HG03139 (cell line): Measurements from ENCODE around the gene G3BP2.
"Not testable (repeated sequence)": the region's sequence is repeated elsewhere in the genome, so short reads cannot be mapped to it uniquely, and the experiment has no call there.

Source experiments
- ATAC-seq: cut with Tn5 transposase; IDR thresholded peaks from one replicate; pipeline ENCODE4 v1.9.1; 2021; ENCODE audit not compliant: unreplicated experiment

Gene G3BP2

DNA sequence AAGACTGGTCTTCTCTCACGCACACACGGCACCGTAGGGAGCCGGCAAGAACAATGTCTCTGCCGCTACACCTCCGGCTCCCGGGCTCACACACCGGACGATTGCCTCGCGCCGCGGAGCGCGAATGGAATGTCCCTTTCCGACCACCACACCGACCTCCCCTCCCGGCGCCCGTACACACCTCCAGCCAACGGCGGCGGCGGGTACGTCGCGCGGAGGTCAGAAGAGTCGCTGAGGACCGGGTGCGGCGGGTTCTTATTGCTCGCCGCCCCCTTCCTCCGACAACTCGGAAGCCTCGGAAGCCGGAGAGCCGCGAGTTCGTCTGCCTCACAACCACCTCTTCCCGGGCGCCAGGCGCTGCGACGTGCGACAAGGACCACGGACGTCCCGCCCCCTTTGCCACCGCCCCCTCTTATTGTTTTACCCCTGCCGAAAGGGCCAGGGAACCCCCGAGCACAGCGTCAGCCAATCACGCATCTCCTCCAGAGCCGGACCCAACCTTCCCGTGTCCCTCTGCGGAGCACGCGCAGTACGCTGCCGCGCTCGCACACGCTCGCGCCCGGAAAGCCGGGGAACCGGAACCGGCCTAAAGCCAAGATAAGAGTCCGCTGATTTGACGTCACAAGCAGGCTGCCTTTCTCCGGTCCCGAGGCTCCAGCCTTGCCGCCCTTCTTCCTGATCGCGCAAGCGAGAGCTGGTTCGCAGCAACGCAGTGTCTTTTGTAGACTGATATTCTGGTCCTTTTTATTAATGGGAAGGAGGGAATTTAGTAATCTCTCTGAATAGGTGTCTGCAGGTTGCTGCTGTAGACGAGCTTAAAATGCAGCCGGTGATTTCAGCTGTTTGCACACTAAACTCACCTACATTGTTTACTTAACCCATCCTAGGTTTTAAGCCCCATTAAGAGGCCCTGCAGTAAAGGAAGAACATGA lies at the start of gene G3BP2:
Gene G3BP2, minus strand, starts transcription at position 385 of the 932 bp plus-strand sequence. CDS start 11,386 bp downstream, outside the sequence.
- peak; percentile 90 for ATAC-seq

DNA sequence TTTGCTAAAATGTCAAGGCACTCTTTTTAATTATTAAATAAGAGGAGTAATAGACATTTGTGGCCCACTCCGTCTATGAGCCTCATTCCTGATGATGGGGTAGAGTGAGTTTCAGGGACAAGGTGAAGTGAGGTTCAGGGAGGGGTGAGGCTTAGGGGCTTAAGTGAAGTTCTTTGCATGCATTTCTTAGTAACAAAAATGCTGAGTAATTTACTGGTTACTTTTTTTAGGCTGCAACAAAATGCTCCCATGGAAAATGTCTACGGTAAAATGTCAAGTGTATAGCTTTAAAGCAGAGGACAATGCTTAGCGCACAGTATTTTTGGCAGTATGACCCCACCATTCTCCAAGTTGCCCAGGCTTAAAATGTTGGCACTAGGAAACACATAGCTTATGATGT lies 49.2 kb upstream of the G3BP2 start:
- no peak for ATAC-seq

DNA sequence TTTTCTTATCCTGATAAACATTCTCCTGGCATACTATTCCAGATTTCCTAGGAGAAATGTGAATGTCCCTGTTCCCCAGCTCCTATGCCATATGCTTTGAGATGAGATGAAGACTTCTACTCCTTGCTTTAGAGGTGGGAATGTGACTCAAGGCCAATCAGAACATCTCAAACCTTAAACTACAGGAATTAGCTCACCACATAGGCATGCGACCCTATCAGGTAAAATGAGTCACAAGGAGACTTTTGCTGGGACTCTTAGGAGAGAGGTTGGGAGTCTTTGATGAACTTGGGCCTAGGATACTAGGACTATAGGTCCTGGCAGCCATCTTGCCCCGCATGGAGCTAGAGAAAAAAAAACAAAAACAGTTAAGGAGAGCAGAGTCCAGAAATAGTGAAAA lies 45.3 kb upstream of the G3BP2 start:
- ATAC-seq = no peak

DNA sequence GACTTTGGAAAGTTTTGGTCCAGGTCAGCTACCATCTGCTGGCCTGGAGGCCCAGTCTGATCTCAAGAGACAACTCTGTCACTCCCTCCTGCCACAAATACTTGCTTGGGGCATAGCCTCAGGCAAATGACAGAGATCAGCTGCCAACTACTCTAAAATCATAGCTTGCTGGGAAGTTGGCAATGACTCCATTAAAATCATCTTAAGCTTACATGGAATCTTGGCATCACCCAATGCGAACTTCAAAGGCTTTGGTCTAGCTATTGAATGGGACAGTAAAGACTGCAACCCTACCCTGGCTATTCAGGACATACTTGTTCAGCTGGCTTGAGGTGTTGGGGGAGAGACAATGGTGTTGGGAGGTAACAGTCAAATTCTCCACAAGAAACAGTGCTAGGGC lies 44.2 kb upstream of the G3BP2 start:
- no peak for ATAC-seq

DNA sequence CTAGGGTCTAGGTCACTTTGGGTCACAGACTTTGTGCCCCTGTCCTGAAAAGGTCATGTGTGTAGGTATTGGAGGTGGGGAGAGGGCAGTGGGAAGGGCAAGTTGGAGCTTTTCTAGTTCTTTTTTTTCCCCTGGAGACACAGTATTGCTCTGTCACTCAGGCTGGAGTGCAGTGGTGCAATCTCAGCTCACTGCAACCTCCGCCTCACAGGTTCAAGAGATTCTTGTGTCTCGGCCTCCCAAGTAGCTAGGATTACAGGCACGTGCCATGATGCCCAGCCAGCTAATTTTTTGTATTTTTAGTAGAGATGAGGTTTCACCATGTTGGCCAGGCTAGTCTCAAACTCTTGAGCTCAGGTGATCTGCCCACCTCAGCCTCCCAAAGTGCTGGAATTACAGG lies 42.8 kb upstream of the G3BP2 start:
- not testable (repeated sequence) for ATAC-seq

DNA sequence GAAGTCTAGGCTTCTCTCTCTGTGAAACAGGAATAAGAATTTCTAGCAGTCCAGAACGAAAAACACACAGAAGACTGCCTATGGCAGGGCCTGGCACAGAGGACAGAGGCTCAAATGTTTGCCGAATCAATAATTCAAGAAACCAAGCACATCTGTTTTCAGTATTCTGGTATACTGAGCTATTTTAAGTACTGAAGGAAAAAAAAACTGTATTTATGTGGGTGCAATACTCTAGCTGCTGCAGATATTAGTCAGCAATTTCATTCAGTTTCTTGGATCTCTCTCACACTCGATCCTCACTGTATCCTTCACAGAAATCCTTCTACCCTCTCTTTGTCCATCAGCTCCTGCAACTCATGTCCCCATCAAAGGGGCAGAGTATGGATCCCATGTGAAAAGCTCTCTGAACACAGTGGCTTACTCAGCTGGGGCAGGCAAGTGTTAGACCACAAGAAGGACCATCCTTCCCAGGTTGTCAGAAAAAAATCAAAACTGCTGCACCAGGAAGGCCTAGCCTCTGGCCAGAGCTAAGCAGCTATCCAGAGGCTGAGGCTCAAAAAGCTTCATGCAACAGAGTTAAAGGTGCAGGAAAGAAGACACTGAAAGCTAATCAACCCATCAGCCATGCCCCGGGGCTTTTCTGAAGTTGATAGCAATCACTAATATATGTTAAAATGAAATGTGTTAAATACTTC lies 42.0 kb upstream of the G3BP2 start:
- ATAC-seq = no peak

DNA sequence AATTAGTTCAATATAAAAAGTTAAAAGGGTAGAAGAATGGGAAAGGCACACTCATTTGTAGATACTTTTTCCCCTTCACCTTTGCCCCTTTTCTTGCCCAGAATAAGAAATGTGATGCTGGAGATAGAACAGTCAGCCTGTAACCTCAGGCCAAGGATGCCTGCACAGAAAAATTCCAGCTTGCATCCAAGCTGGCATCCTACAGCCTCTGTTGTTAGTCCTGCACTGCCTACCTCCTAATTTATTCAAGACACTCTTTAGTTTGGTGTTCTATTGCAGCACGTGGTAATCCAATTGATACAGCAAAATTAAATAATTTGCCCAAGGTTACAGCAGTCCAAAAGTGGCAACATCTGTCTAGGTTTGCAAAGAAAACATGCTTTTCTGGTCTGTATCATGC lies 41.5 kb upstream of the G3BP2 start:
- ATAC-seq = no peak

DNA sequence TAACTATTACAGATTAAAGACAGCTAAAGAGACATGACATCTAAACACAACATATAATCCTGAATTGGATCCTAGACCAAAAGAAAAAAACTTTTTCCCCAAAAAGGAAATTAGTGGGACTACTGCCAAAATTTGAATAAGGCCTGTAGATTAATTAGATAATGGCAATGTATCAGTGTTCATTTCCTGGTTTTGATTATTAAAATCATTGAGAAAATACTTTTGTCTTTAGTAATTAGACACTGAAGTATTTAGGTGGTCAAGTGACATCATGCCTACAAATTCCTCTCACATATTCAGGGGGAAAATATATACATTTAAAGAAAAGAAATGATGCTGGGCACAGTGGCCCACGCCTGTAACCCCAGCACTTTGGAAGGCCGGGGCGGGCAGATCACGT lies 40.8 kb upstream of the G3BP2 start:
- ATAC-seq = no peak

DNA sequence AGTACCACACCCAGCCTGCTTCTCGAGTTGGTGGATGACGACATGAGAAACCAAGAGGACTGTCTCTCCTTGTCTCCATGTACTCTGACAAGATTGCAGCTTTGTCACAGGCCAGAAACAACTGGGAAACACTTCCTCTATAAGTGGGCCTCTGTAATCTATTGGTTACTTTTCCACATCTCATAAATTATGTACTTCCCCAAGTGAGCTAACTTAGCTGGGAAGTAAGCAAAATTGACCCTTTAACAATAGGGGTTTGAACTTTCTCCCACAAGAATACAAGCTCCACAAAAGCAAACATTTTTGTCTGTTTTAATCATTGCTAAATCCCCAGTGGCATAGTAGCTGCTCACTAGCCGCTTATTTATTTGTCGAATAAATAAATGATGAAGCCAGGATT lies 37.0 kb upstream of the G3BP2 start:
- no peak for ATAC-seq

DNA sequence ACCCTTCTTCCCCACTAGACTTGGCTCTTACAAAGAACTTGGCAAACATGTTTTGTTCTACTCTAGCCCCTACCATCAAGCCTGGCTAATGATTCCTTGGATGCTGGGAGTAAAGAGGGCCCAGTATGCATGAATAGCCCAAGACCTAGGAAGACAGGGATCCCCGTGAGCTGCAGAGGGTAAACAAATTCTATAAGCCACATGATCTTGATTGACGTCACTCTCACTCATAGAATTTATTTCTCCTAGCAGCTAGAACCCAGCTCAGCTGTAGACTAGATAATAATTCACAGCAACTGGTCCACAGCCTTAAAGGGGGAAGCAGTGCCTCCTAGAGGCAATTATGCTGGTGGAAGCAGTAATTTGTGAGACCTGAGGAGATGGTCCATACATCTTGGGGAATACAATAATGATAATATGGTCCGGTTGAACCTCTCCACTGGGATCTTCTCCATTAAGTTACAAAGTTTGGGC lies 35.0 kb upstream of the G3BP2 start:
- no peak for ATAC-seq

DNA sequence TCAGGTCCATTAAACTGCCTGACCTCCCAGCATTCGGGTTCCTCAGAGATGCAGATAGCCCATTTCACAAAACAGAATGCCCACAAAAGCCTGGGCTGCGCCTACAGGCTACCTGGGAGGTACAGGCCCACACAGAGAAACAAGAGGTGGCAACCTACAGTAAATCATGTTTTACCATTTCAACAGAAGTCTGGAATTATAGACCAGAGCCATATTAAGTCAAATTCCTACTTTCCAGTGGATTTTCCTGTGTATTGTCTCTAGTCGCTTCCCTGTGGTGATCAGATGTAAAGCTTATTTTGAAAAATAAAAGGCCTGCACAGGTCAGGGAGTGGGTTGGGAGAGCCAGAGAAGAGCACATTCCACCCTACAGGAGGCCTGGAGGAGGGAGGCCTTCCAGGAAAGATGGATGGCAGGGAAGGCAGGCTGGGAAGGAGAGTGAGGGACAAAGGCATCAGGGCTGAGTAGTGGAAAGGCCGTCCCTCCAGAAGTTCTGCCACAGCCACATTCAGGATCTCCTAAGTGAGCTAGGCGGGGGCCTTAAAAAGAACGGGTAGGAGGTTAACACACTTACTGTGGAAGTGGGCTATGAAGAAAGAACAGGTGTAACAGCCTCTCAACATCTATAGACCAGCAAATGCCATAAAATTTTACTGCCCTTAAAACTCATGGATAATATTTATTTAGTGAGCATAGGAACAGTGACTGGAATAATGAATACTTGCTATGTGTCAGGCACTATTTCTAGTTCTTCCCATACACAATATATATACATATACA lies 32.2 kb upstream of the G3BP2 start:
- ATAC-seq = no peak

DNA sequence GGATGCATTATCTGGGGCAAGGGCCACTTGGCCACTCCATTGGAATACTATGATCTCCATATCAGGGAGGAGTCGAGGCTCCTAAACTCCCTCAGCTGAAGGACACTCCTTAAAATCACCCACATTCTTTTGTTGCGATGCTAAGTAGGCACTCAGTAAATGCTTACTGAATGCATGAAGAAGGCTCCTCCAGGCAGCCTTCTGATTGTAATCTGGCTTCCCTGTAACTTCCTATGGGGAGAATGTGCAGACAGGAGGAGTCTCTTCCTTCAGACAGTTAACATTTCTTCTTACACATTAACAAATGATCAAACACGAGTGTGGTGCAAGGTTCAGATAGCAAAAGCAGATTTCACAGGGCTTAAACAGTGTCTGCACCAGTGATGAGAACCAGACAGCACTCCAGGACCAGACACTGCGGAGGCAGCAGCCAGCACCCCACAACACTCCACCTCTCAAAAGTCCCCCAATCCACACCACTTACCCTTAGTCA lies 29.8 kb upstream of the G3BP2 start:
- no peak for ATAC-seq

DNA sequence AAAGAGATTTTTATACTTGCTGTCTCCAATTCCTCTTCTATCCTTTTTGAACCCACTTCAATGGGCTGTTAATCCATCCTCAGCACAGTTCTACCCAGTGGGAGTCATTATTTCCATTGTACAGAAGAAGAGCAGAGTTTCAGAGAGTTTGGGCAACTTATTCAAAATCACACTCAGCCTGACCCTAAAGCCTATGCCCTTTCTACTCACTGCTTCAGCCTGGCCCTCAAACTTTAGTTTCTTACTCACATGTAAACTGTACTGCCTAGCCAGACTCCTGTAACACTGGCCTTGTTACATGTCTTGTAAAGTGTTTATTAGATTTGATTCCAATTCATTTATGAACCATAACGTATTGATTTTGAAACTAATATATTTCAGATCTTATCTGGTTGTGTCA lies 26.1 kb upstream of the G3BP2 start:
- no peak for ATAC-seq

DNA sequence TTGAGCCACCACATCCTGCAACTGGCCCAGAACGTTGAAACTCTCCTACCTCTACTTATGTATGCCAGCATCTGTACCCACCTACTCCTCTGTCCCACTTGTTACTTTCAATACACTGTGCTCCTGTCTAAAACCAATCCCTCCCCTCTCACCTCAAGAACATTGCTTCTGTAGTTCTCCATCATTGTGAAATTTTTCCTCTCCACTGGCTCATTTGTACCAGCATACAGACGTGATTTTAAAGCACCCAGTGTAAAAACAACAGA lies 25.7 kb upstream of the G3BP2 start:
- peak; percentile 35 for ATAC-seq

DNA sequence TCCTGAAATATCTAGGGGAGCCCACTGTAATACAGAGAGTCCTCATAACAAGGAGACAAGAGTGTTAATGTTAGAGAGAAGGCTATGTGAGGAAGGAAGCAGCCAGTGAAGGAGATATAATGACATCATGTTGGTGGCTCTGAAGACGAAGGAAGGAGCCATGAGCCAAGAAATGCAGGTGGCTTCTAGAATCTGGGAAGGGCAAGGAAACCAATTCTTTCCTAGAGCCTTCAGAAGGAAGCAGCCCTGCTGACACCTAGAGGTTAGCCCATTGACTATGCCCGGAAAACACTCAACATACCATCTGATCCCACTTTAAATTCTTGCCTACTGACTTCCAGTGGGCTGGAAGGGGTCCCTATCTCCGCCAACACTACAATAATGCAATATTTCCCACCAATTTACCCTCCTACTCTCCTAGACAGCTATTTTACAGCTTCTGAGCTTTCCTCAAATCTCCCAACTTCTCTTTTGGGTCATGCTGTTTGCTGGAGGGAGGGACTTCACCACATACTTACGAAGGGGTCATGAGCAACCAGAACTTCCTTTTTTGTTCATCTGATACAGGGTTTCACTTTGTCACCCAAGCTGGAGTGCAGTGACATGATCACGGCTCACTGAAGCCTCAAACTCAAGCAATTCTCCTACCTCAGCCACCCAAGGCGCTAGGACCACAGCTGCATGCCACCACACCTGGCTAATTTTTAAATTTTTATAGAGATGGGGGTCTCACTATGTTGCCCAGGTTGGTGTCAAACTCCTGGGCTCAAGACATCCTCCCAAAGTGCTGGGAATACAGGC lies 25.2 kb upstream of the G3BP2 start:
- ATAC-seq = peak; percentile 90

DNA sequence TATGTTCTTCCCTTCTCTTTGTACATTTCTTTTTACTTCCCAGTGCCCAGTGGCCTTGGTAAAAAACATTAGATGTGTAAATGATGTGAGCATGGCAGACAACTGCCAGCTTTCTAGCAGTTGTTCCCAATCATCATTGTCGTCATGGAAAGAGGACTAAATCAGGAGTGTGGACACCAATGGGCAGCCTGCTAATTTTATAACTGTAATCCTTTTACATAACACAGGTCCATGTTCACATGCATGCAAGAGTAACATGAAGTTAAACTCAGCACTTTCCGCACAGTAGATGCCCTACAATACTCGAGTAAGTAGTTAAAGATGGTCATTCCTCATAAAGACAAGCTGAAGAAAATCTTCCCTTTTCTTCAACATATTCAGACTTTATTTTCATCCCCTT lies 23.4 kb upstream of the G3BP2 start:
- ATAC-seq = no peak

DNA sequence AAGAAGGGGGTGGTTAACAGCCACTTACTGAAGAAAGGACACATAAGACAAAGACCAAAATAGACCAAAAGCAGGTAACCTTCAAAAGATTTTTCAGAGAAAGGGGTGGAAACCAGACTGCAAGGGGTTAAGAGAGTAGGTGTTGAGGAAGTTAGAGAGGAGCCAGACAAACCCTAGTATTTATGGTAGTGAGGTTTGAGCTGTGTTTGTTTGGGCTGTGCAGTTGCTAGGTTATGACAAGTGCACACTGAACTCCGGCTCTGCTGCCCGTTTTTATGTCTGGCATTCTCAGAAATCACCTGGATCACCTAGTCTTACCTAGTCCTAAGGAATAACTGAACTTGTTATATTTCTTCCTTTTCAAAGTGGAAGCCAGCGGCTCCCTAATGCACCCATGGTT lies 22.9 kb upstream of the G3BP2 start:
- ATAC-seq = no peak

DNA sequence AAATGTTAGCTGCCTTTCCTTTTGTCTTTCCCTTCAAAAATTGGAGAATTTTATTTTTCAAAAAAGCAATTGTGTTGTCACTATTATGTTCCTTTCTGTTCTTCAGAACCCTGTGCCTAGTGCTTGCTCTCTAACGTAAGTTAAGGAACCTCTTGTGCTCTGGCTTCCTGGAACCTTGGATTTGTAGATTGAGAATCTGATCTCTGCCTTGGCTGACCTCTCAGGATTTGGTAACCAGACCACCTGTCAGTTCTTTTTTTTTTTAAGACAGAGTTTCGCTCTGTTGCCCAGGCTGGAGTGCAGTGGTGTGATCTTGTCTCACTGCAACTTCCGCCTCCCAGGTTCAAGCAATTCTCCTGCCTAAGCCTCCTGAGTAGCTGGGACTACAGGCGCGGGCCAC lies 18.9 kb upstream of the G3BP2 start:
- ATAC-seq = not testable (repeated sequence)

DNA sequence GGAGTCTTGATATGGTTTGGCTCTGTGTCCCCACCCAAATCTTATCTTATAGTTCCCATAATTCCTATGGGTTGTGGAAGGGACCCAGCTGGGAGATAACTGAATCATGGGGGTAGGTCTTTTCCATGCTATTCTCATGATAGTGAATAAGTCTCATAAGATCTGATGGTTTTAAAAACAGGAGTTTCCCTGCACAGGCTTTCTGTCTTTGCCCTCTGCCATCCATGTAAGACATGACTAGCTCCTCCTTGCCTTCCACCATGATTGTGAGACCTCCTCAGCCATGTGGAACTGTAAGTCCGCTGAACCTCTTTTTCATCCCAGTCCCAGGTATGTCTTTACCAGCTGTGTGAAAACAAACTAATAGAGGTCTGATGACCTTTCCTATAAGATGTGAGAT lies 13.9 kb upstream of the G3BP2 start:
- ATAC-seq = not testable (repeated sequence)

DNA sequence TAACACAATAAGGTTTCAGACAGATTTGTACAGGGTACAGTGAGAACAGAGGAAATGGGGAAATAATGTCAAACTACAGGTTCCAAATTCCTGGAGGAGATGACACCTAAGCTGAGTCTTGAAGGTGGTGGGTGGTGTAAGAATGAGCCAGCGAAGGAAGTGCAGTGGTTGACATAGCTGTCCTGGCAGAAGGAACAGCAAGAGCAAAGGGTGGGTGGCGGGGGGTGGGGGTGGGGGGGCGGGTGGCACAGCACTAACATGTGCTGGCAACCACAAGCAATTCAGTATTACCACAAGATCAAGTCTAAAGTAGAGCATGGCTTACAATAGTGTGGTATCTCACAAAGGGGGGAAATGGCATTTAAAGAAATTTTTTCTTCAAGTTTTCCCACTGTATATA lies 13.1 kb upstream of the G3BP2 start:
- no peak for ATAC-seq
